ENCODE measurements around the gene ASIC2. TPM values are rescaled to one million over a fixed set of nuclear protein-coding genes. Genes with fewer than 3 reads are reported as not detected.
A peak's percentile ranks its signal among the peaks of the same experiment; 100 is the strongest.

ASIC2 gene
- total RNA-seq, 2 donors from 2014 or later, result not detected

DNA sequence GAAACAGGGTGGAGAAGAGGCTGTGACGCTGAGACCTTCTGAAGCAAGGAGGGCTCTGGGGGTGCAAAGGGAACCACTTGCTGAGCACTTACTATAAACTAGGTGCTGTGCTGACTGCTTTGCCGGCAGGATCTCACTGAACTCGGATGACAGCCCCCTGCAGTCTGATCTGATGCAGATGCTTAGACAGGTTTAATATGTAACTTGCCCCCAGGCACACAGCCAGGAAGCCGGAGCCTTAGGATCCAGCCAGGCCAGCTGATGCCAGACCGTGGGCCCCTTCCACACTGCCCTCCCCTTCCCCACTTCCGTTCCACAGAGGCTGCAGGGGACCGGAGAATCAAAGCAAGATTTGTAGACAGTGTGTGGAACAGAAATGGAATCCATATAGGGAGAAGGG is 278.3 kb downstream of the ASIC2 start:
- Mint-ChIP-seq H3K27ac (no peak overlapping the region), H3K9me3 (no peaks in the 10 kb centered on the region), H3K4me3 (no peak overlapping the region), H3K27me3 (ENCODE audit: low read depth) (peaks cover 9% of the 10 kb centered on the region), H3K36me3 (ENCODE audit: insufficient read depth in 2 of 2) (no peaks in the 10 kb centered on the region), H3K4me1 (ENCODE audit: low read depth) (no peaks in the 10 kb centered on the region)
- no peak for ATAC-seq (replicated peaks in 1 of 2)
- DNase-seq, result no peak

DNA sequence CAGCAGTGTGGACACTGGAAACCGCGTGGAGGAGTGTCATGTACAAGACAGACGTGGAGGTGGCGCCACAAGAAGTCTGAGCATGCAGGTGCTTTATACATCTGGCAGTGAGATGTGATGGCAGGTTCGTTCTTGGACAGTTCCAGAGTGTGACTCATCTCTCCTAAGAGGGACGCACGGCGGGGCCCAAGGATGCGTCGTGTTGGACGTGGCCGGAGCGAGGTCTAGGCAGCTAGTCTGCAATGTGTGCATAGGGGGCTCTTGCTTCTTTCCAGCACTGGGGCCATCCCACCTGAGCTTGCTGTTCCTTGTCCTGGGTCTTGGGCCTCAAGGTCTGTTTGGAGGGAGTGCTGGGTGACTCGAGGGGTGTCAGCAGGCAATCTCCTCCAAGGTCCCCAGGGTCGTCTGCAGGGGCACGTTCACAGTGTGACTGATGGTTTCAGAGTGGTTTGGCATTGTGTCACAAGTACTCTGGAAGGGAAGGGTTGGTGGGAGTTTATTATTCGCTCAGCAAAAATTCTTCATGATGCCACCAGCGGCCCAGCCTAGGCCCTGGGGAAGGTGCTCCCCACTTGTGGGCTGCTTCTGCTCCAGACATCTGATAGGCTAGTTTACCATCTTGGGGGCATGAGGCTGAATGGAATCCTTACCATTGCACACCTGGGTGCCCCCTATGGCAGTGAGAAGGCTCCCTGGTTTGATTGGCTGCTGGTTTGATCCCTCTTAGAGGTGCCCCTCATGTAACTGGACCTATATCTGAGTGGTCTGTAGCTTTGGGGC is 279.3 kb downstream of the ASIC2 start:
- ATAC-seq (replicated peaks in 1 of 2), result no peak
- no peaks in the 10 kb centered on the region for H3K36me3 Mint-ChIP-seq (ENCODE audit: insufficient read depth in 2 of 2)
- no peak overlapping the region for H3K27ac Mint-ChIP-seq
- peaks cover 7% of the 10 kb centered on the region for H3K27me3 Mint-ChIP-seq (ENCODE audit: low read depth)
- no peaks in the 10 kb centered on the region for H3K9me3 Mint-ChIP-seq
- no peak for DNase-seq
- H3K4me1 Mint-ChIP-seq (ENCODE audit: low read depth), result no peaks in the 10 kb centered on the region
- H3K4me3 Mint-ChIP-seq, result no peak overlapping the region

DNA sequence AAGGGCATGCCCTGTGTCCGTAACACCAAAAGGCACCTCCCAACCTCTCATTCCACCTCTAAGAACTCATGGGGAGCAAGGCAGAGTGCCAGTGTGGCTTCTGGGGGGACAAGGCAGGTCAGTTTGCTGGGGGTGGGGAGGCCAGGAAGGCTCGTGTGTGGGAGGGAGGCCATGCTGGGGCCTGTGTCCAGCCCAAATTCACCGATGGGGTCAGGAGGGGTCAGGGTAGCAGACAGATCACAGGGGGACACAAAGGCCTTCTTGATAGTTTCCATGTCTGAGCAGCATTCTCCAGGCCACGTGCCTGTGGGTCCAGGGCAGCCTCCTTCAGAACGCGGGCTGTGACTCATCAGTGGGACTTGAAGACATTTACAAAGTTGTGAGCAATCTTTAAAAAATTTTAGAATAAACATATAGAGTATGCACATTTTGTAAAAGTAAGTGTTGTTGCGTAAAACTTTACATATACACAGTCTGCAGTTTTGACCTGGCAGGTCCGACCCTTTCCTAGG is 280.5 kb downstream of the ASIC2 start:
- no peaks in the 10 kb centered on the region for H3K4me1 Mint-ChIP-seq (ENCODE audit: low read depth)
- no peak overlapping the region for H3K4me3 Mint-ChIP-seq
- H3K27ac Mint-ChIP-seq, result no peak overlapping the region
- ATAC-seq (replicated peaks in 1 of 2), result no peak
- H3K27me3 Mint-ChIP-seq (ENCODE audit: low read depth), result peaks cover 7% of the 10 kb centered on the region
- H3K9me3 Mint-ChIP-seq, result no peaks in the 10 kb centered on the region
- no peak for DNase-seq
- H3K36me3 Mint-ChIP-seq (ENCODE audit: insufficient read depth in 2 of 2), result no peaks in the 10 kb centered on the region

DNA sequence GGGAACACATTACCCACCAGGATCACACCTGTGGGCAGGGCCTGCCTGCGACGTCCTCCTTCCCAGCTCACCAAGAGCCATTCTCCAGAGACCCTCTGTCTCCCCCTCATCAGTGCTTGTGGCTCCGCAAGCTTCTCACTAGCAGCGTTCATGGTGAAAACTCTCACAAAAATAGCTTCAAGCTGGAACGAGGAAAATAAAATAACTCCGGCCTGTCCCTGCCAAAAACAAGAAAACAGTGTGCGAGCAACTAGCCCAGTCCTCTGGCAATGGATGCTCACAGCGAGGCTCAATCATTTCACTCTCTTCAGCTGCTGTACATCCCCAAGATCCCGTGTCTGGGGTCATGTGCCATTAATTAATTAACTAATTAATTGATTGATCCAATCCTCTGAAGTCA is 283.5 kb downstream of the ASIC2 start:
- no peak overlapping the region for H3K27ac Mint-ChIP-seq
- H3K27me3 Mint-ChIP-seq (ENCODE audit: low read depth), result peaks cover 21% of the 10 kb centered on the region
- DNase-seq (no peak), ATAC-seq (replicated peaks in 1 of 2) (no peak)
- no peak overlapping the region for H3K4me3 Mint-ChIP-seq
- H3K9me3 Mint-ChIP-seq, result no peaks in the 10 kb centered on the region
- H3K36me3 Mint-ChIP-seq (ENCODE audit: insufficient read depth in 2 of 2), result no peaks in the 10 kb centered on the region
- no peaks in the 10 kb centered on the region for H3K4me1 Mint-ChIP-seq (ENCODE audit: low read depth)

- Mint-ChIP-seq H3K4me1 (ENCODE audit: low read depth) (no peaks in the 10 kb centered on the region), H3K36me3 (ENCODE audit: insufficient read depth in 2 of 2) (no peaks in the 10 kb centered on the region), H3K27ac (no peak overlapping the region), H3K4me3 (no peak overlapping the region), H3K27me3 (ENCODE audit: low read depth) (peaks cover 21% of the 10 kb centered on the region), H3K9me3 (no peaks in the 10 kb centered on the region)
- ATAC-seq (replicated peaks in 1 of 2), result no peak
- no peak for DNase-seq
Measured at GRCh38 chr17:33007186-33007585, 285.9 kb downstream of the ASIC2 start.

DNA sequence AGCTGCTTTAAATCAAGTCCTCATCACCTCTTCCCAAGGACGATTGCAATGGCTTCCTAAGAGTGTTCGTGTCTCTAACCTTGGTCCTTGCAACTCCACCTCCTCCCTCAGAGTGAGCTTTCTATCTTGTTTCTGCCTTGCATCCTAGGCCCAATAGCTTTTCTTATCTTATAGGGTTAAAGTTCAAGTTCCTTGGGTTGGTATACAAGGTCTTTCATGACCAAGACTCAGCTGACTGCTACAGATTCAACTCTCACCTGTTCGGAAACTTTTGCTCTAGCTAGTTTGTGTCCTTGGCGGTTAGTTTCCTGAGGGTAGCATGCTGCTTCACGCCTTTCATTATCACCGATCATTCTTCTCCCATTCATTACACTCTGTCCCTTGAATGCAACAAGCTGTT is 290.8 kb downstream of the ASIC2 start:
- Mint-ChIP-seq H3K4me3 (no peak overlapping the region), H3K27ac (no peak overlapping the region), H3K36me3 (ENCODE audit: insufficient read depth in 2 of 2) (no peaks in the 10 kb centered on the region), H3K27me3 (ENCODE audit: low read depth) (peaks cover 19% of the 10 kb centered on the region), H3K4me1 (ENCODE audit: low read depth) (peaks cover 5% of the 10 kb centered on the region), H3K9me3 (no peaks in the 10 kb centered on the region)
- DNase-seq (no peak), ATAC-seq (replicated peaks in 1 of 2) (no peak)

GRCh38 chr17:32998887-32999228 is 294.2 kb downstream of the ASIC2 start:
- no peaks in the 10 kb centered on the region for H3K9me3 Mint-ChIP-seq
- ATAC-seq (replicated peaks in 1 of 2) (peak in 1 of 2 donors; percentile 8), DNase-seq (no peak)
- no peaks in the 10 kb centered on the region for H3K36me3 Mint-ChIP-seq (ENCODE audit: insufficient read depth in 2 of 2)
- peaks cover 5% of the 10 kb centered on the region for H3K4me1 Mint-ChIP-seq (ENCODE audit: low read depth)
- no peak overlapping the region for H3K27ac Mint-ChIP-seq
- peaks cover 12% of the 10 kb centered on the region for H3K27me3 Mint-ChIP-seq (ENCODE audit: low read depth)
- H3K4me3 Mint-ChIP-seq, result no peak overlapping the region

DNA sequence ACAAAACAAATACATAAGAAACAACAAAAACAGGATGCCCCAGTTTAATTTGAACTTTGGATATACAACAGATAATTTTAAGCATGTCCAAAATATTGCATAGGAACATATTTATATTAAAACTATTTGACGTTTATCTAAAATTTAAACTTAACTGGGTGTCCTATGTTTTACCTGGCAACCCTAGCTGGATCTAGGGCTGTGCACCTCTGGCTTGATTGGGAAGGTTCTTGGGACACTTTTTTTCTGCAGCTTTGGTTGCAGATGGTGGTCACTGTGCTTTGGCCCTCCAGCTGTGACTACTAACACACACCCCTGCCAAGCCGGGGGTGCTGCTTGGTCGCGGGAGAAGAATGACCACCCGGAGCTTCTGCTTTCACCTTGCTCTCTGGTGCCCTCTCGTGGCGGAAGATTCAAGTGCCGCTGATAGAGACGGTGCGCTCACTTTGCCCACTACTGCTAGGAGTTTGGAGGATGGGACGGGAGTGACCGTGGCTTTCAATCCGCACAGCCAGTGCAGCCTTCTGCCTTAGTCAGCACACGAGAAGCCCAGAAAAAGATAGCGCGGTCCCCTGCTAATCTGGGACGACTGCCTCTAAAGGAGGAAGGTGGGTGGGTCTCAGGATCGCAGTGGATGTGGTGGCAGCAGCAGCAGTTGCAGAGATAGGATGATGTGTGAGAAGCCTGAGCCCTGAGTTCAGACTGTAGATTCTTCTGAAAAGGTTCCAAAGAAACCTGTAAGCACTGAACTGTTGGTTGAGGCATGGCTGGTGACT is 294.8 kb downstream of the ASIC2 start:
- H3K27me3 Mint-ChIP-seq (ENCODE audit: low read depth), result peaks cover 12% of the 10 kb centered on the region
- DNase-seq (peak; percentile 77 to 81), ATAC-seq (replicated peaks in 1 of 2) (peak; percentile 61 to 65)
- H3K9me3 Mint-ChIP-seq, result no peaks in the 10 kb centered on the region
- H3K27ac Mint-ChIP-seq, result no peak overlapping the region
- H3K36me3 Mint-ChIP-seq (ENCODE audit: insufficient read depth in 2 of 2), result no peaks in the 10 kb centered on the region
- peaks cover 5% of the 10 kb centered on the region for H3K4me1 Mint-ChIP-seq (ENCODE audit: low read depth)
- no peak overlapping the region for H3K4me3 Mint-ChIP-seq

DNA sequence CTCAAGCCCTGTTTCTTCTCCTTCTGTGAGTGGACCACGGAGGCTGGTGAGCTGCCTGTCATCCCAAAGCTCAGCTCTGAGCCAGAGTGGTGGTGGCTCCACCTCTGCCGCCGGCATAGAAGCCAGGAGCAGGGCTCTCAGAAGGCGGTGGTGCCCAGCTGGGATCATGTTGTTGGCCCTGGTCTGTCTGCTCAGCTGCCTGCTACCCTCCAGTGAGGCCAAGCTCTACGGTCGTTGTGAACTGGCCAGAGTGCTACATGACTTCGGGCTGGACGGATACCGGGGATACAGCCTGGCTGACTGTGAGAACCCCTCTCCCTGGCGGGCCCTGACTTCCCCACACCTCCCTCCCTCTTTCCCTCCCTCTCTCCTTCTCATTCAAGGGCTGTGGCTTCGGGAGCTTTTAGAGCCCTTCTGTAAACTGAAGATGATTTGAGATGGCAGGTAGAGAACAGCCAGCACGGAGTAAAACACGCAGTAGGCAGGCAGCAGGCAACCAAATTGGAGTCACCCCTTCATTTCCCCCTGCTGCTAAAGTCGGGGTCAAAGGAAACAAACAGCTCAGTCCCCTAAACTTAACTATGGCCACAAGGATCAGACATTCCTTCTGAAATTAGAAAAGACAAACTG is 297.6 kb downstream of the ASIC2 start:
- no peak overlapping the region for H3K27ac Mint-ChIP-seq
- peaks cover 5% of the 10 kb centered on the region for H3K4me1 Mint-ChIP-seq (ENCODE audit: low read depth)
- DNase-seq (no peak), ATAC-seq (replicated peaks in 1 of 2) (no peak)
- H3K36me3 Mint-ChIP-seq (ENCODE audit: insufficient read depth in 2 of 2), result no peaks in the 10 kb centered on the region
- H3K4me3 Mint-ChIP-seq, result no peak overlapping the region
- H3K27me3 Mint-ChIP-seq (ENCODE audit: low read depth), result peaks cover 20% of the 10 kb centered on the region
- no peaks in the 10 kb centered on the region for H3K9me3 Mint-ChIP-seq

GRCh38 chr17:32993977-32994376 is 299.1 kb downstream of the ASIC2 start:
- Mint-ChIP-seq H3K4me3 (no peak overlapping the region), H3K36me3 (ENCODE audit: insufficient read depth in 2 of 2) (no peaks in the 10 kb centered on the region), H3K27ac (no peak overlapping the region), H3K9me3 (peaks cover under 1 to 4% of the 10 kb centered on the region in 2 donors), H3K27me3 (ENCODE audit: low read depth) (peaks cover 20% of the 10 kb centered on the region), H3K4me1 (ENCODE audit: low read depth) (peaks cover 5% of the 10 kb centered on the region)
- ATAC-seq (replicated peaks in 1 of 2) (peak in 1 of 2 donors; percentile 56), DNase-seq (no peak)

DNA sequence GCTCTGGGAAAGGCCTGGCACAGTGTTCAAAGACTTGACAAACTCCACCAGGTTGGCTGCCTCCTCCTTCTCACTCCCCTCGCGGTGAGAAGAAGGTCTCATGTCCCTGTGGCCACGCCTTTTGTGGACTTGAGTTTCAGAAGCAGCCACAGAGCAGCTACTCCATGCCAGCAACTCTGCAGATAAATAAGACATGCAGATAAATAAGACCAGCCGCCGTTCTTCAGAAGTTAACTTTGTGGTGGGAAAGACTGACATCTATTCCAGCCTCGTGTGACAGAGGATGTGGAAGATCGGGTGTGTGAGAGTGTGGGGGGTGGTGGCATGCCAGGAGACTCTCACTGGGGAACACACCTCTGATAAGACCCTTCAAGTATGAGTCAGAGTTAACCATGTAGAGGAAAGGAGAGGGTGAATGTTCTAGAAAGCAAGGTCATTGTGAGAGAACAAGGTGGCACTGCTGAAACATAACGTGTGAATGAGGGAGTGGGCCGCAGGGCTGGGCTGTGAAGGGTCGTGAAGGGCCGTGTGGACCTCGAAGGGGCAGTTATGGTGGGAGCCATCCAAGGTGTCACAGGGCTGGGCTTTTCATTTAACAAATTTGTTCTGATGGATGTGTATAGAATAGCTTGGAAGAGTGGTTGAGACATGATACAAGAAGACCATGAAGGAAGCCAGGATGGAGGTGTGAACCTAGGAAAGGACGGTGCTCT is 300.6 kb downstream of the ASIC2 start:
- Mint-ChIP-seq H3K4me3 (no peak overlapping the region), H3K36me3 (ENCODE audit: insufficient read depth in 2 of 2) (peaks cover 4 to 5% of the 10 kb centered on the region in 2 donors), H3K4me1 (ENCODE audit: low read depth) (no peaks in the 10 kb centered on the region), H3K9me3 (peaks cover 5 to 6% of the 10 kb centered on the region in 2 donors), H3K27me3 (ENCODE audit: low read depth) (peaks cover 17% of the 10 kb centered on the region), H3K27ac (no peak overlapping the region)
- ATAC-seq (replicated peaks in 1 of 2), result peak in 1 of 2 donors; percentile 60
- no peak for DNase-seq

- Mint-ChIP-seq H3K9me3 (peaks cover 6% of the 10 kb centered on the region in 2 donors), H3K4me1 (ENCODE audit: low read depth) (no peaks in the 10 kb centered on the region), H3K4me3 (no peak overlapping the region), H3K27me3 (ENCODE audit: low read depth) (peaks cover 13% of the 10 kb centered on the region), H3K36me3 (ENCODE audit: insufficient read depth in 2 of 2) (peaks cover 5 to 7% of the 10 kb centered on the region in 2 donors), H3K27ac (no peak overlapping the region)
- no peak for ATAC-seq (replicated peaks in 1 of 2)
- no peak for DNase-seq
Measured at GRCh38 chr17:32988481-32989101, 304.5 kb downstream of the ASIC2 start.

Data from activated T-cell treated with anti-CD3 and anti-CD28 coated beads, Interleukin-2, amount 50 U/mL, for 72 hours (primary cell).